OCI-LY3 (cell line): ENCODE results near the gene FLYWCH1.

Experiments
- EZH2phosphoT487 ChIP-seq: fragments of 200-600 bp; shearing (Covaris generic); IDR thresholded peaks from 2 replicates; pipeline ENCODE4 v1.6.1; 2018; ENCODE audit warnings: antibody characterized with exemption, mixed run types, low read depth
- TF ChIP-seq, protein P1 (sequence below): fragments of 200-600, 300-600 bp; sonication (generic); IDR thresholded peaks from 2 replicates; pipeline ENCODE4 v1.5.1; 2014; ENCODE audit warnings: antibody characterized with exemption, low read length, low read depth

DNA sequence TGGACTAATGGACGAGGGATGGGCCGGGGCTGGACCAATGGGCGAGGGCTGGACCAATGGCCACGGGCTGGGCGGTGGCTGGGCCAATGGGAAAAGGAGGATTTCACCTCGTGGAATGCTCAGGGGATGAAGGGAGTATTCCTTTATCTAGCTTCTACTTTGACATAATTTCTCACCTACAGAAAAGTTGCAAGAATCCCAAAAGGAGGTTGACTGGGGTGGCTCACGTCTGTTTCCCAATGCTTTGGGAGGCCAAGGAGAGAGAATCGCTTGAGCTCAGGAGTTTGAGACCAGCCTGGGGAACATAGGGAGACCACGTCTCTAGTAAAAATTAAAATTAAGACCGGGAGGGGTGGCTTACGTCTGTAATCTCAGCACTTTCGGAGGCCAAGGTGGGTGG, 5.7 kb upstream of the FLYWCH1 start:
- TF ChIP-seq, protein P1, sequence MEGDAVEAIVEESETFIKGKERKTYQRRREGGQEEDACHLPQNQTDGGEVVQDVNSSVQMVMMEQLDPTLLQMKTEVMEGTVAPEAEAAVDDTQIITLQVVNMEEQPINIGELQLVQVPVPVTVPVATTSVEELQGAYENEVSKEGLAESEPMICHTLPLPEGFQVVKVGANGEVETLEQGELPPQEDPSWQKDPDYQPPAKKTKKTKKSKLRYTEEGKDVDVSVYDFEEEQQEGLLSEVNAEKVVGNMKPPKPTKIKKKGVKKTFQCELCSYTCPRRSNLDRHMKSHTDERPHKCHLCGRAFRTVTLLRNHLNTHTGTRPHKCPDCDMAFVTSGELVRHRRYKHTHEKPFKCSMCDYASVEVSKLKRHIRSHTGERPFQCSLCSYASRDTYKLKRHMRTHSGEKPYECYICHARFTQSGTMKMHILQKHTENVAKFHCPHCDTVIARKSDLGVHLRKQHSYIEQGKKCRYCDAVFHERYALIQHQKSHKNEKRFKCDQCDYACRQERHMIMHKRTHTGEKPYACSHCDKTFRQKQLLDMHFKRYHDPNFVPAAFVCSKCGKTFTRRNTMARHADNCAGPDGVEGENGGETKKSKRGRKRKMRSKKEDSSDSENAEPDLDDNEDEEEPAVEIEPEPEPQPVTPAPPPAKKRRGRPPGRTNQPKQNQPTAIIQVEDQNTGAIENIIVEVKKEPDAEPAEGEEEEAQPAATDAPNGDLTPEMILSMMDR: no peak
- no peak for TF ChIP-seq EZH2phosphoT487
